Neural crest cell (in vitro differentiated cells): Measurements from ENCODE around the gene GRK5. TPM values are rescaled to one million over a fixed set of nuclear protein-coding genes. Genes with fewer than 3 reads are reported as not detected.
A peak's percentile ranks its signal among the peaks of the same experiment; 100 is the strongest.

Experiments used
- DNase-seq: peaks from one replicate; pipeline ENCODE4 v3.0.0; 2021; ENCODE audit warnings: low read depth, mixed read lengths, low spot score
- H3K27ac Mint-ChIP-seq: one replicate; pipeline ENCODE4 v1.8.0; 2021; ENCODE audit warnings: mild to moderate bottlenecking, mixed read lengths; ENCODE audit not compliant: unreplicated experiment
- H3K27me3 Mint-ChIP-seq: 2 replicates; pipeline ENCODE4 v1.8.0; 2021; ENCODE audit warnings: low read depth, mild to moderate bottlenecking, mixed read lengths
- H3K36me3 Mint-ChIP-seq: 2 replicates; pipeline ENCODE4 v1.8.0; 2021; ENCODE audit warnings: low read depth, mild to moderate bottlenecking, mixed read lengths
- H3K4me1 Mint-ChIP-seq: 2 replicates; pipeline ENCODE4 v1.8.0; 2021; ENCODE audit warnings: mixed read lengths
- H3K4me3 Mint-ChIP-seq: one replicate; pipeline ENCODE4 v1.8.0; 2021; ENCODE audit warnings: mild to moderate bottlenecking, mixed read lengths
- H3K9me3 Mint-ChIP-seq: 2 replicates; pipeline ENCODE4 v1.8.0; 2021; ENCODE audit warnings: mixed read lengths
- total RNA-seq: library from RNA; stranded (reverse); gene quantifications from 2 replicates; pipeline ENCODE4 v1.2.1, GENCODE V29; 2021
- TF ChIP-seq, protein P1 (sequence below): fragments of 200-600 bp; sonication (generic); conservative IDR thresholded peaks from 2 replicates; pipeline ENCODE4 v1.5.0; 2021; ENCODE audit warnings: antibody characterized with exemption, mild to moderate bottlenecking

Gene GRK5
- total RNA-seq, 1 donor from 2014 or later: 13.5 TPM

DNA sequence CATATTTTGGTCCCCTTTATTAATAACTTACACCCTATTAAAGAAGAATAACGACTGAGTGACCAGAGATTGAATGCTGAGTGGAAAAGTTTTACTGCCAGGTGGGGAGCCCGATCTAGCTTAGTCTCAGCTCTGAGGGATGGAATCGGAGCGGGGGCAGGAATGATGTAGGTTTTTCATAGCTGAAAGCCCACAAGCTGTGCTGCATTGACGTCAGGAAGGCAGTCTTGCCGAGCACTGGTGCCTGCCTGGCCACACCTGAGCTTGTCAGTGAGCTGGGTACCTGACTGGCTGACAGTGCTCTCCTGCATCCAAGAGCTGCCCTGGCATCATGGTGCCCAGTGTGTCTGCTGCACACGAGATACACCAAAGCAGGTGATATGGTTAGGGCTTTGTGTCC lies 34.8 kb downstream of the GRK5 start:
- no peak overlapping the region for H3K27ac Mint-ChIP-seq
- no peak overlapping the region for H3K4me3 Mint-ChIP-seq
- H3K36me3 Mint-ChIP-seq: no peaks in the 10 kb centered on the region
- no peak for DNase-seq
- no peaks in the 10 kb centered on the region for H3K9me3 Mint-ChIP-seq
- no peaks in the 10 kb centered on the region for H3K27me3 Mint-ChIP-seq
- TF ChIP-seq, protein P1, sequence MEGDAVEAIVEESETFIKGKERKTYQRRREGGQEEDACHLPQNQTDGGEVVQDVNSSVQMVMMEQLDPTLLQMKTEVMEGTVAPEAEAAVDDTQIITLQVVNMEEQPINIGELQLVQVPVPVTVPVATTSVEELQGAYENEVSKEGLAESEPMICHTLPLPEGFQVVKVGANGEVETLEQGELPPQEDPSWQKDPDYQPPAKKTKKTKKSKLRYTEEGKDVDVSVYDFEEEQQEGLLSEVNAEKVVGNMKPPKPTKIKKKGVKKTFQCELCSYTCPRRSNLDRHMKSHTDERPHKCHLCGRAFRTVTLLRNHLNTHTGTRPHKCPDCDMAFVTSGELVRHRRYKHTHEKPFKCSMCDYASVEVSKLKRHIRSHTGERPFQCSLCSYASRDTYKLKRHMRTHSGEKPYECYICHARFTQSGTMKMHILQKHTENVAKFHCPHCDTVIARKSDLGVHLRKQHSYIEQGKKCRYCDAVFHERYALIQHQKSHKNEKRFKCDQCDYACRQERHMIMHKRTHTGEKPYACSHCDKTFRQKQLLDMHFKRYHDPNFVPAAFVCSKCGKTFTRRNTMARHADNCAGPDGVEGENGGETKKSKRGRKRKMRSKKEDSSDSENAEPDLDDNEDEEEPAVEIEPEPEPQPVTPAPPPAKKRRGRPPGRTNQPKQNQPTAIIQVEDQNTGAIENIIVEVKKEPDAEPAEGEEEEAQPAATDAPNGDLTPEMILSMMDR: no peak
- peaks cover 56% of the 10 kb centered on the region for H3K4me1 Mint-ChIP-seq

GRCh38 chr10:119243488-119243887 lies 36.1 kb downstream of the GRK5 start:
- no peaks in the 10 kb centered on the region for H3K36me3 Mint-ChIP-seq
- TF ChIP-seq, protein P1: no peak
- no peak overlapping the region for H3K27ac Mint-ChIP-seq
- DNase-seq: no peak
- no peaks in the 10 kb centered on the region for H3K27me3 Mint-ChIP-seq
- peaks cover 53% of the 10 kb centered on the region for H3K4me1 Mint-ChIP-seq
- H3K9me3 Mint-ChIP-seq: no peaks in the 10 kb centered on the region
- H3K4me3 Mint-ChIP-seq: no peak overlapping the region

DNA sequence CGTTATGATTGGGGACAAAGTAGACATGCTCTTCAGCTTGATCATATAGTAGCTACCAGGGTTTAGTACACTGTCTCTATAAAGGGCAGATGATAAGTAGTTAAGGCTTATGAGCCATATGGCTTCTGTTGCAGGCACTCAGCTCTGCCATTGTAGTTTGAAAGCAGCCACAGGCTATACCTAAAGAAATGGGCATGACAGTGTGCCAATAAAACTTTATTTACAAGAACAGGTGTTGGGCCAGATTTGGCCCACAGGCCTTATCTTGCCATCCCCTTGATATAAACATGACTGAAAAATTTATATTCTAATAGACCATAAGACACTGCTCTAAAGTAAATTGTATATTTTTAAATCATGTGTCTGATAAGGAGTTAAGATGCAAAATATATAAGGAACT lies 36.6 kb downstream of the GRK5 start:
- no peak for DNase-seq
- H3K4me3 Mint-ChIP-seq: no peak overlapping the region
- H3K4me1 Mint-ChIP-seq: peaks cover 49% of the 10 kb centered on the region
- H3K27ac Mint-ChIP-seq: no peak overlapping the region
- no peaks in the 10 kb centered on the region for H3K36me3 Mint-ChIP-seq
- H3K9me3 Mint-ChIP-seq: no peaks in the 10 kb centered on the region
- TF ChIP-seq, protein P1: no peak
- H3K27me3 Mint-ChIP-seq: no peaks in the 10 kb centered on the region

GRCh38 chr10:119245272-119245671 lies 37.9 kb downstream of the GRK5 start:
- H3K4me1 Mint-ChIP-seq: peaks cover 49% of the 10 kb centered on the region
- no peak for DNase-seq
- H3K27me3 Mint-ChIP-seq: no peaks in the 10 kb centered on the region
- no peaks in the 10 kb centered on the region for H3K36me3 Mint-ChIP-seq
- TF ChIP-seq, protein P1: no peak
- no peak overlapping the region for H3K4me3 Mint-ChIP-seq
- no peak overlapping the region for H3K27ac Mint-ChIP-seq
- H3K9me3 Mint-ChIP-seq: no peaks in the 10 kb centered on the region

- Mint-ChIP-seq H3K27ac (peak overlapping the region; percentile 43), H3K4me1 (peaks cover 53% of the 10 kb centered on the region), H3K27me3 (no peaks in the 10 kb centered on the region), H3K9me3 (no peaks in the 10 kb centered on the region), H3K4me3 (no peak overlapping the region), H3K36me3 (no peaks in the 10 kb centered on the region)
- TF ChIP-seq, protein P1: no peak
- DNase-seq: no peak
These were observed 39.6 kb downstream of the GRK5 start for GRCh38 chr10:119246862-119247549.
